ENCODE results near the gene GNG7.
"Not testable (repeated sequence)": the region's sequence is repeated elsewhere in the genome, so short reads cannot be mapped to it uniquely, and the experiment has no call there.

The GNG7 gene

GRCh38 chr19:2540251-2540645, 162.2 kb downstream of the GNG7 start:
- peaks cover 52% of the 10 kb centered on the region for H3K79me1 ChIP-seq (ENCODE audit: low read length)

GRCh38 chr19:2538096-2538757, 164.3 kb downstream of the GNG7 start:
- Histone ChIP-seq H3K27me3 (ENCODE audit: insufficient read depth, low read length) (no peaks in the 10 kb centered on the region), H3K4me2 (ENCODE audit: low read length) (no peak overlapping the region), H3K4me1 (ENCODE audit: control insufficient read depth in 1 of 2, insufficient read depth in 2 of 2, low read length in 2 of 2) (peaks cover 21 to 22% of the 10 kb centered on the region in 2 experiments), H3K4me3 (ENCODE audit: low read depth, low read length) (no peak overlapping the region), H3K79me1 (ENCODE audit: low read length) (peaks cover 36% of the 10 kb centered on the region), H3K14ac (ENCODE audit: low read length) (no peak overlapping the region), H4K8ac (ENCODE audit: low read depth, low read length) (no peak overlapping the region), H2AFZ (ENCODE audit: insufficient read depth, low read length, poor library complexity) (no peak overlapping the region), H3K9me3 (ENCODE audit: insufficient read depth, low read depth, low read length) (peaks cover 5% of the 10 kb centered on the region), H3K18ac (ENCODE audit: low read length) (no peak overlapping the region), H2AK5ac (ENCODE audit: low read length) (no peak overlapping the region), H3K79me2 (ENCODE audit: control insufficient read depth, insufficient read depth, low read length, poor library complexity) (peaks cover 9% of the 10 kb centered on the region), H2BK5ac (ENCODE audit: low read depth, low read length, poor library complexity) (peak overlapping the region; percentile 16), H3K27ac (ENCODE audit: low read depth, low read length) (no peak overlapping the region), H3K4ac (ENCODE audit: low read depth, low read length) (no peak overlapping the region), H3K9ac (ENCODE audit: low read length) (no peak overlapping the region), H2BK120ac (ENCODE audit: insufficient read depth, low read length, poor library complexity) (no peak overlapping the region), H3K36me3 (ENCODE audit: control insufficient read depth in 1 of 2, insufficient read depth in 2 of 2, low read length in 2 of 2) (no peaks in the 10 kb centered on the region), H4K91ac (ENCODE audit: low read depth, low read length) (peak overlapping the region; percentile 42), H3K23ac (ENCODE audit: low read length) (no peak overlapping the region), H2BK12ac (ENCODE audit: low read length) (no peak overlapping the region), H4K12ac (ENCODE audit: low read depth, low read length) (no peak overlapping the region)
- WGBS (ENCODE audit: extremely low coverage, insufficient coverage, insufficient read length), result no CpG with 5 or more reads among the region's 10 CpGs
- peak; percentile 78 to 87 for DNase-seq

More at GRCh38 chr19:2540251-2540645, 162.2 kb downstream of the GNG7 start:
- no peak for DNase-seq
- H3K18ac ChIP-seq (ENCODE audit: low read length), result peak overlapping the region; percentile 94
- peaks cover 34 to 37% of the 10 kb centered on the region in 2 experiments for H3K4me1 ChIP-seq (ENCODE audit: control insufficient read depth in 1 of 2, insufficient read depth in 2 of 2, low read length in 2 of 2)
- H2BK120ac ChIP-seq (ENCODE audit: insufficient read depth, low read length, poor library complexity), result peak overlapping the region; percentile 99
- H2BK5ac ChIP-seq (ENCODE audit: low read depth, low read length, poor library complexity), result peak overlapping the region; percentile 99
- no peak overlapping the region for H3K23ac ChIP-seq (ENCODE audit: low read length)
- peak overlapping the region; percentile 98 for H2AK5ac ChIP-seq (ENCODE audit: low read length)
- H3K14ac ChIP-seq (ENCODE audit: low read length), result peak overlapping the region; percentile 95
- peaks cover 18% of the 10 kb centered on the region for H3K79me2 ChIP-seq (ENCODE audit: control insufficient read depth, insufficient read depth, low read length, poor library complexity)
- H3K4me3 ChIP-seq (ENCODE audit: low read depth, low read length), result no peak overlapping the region
- peak overlapping the region; percentile 17 for H4K12ac ChIP-seq (ENCODE audit: low read depth, low read length)
- peak overlapping the region; percentile 92 for H4K8ac ChIP-seq (ENCODE audit: low read depth, low read length)
- peak overlapping the region; percentile 5 for H3K4me2 ChIP-seq (ENCODE audit: low read length)
- H3K9me3 ChIP-seq (ENCODE audit: insufficient read depth, low read depth, low read length), result no peaks in the 10 kb centered on the region
- WGBS (ENCODE audit: extremely low coverage, insufficient coverage, insufficient read length), result no CpG with 5 or more reads among the region's 12 CpGs
- peak overlapping the region; percentile 100 for H3K27ac ChIP-seq (ENCODE audit: low read depth, low read length)
- peak overlapping the region; percentile 97 for H3K4ac ChIP-seq (ENCODE audit: low read depth, low read length)
- peak overlapping the region; percentile 100 for H4K91ac ChIP-seq (ENCODE audit: low read depth, low read length)
- peak overlapping the region; percentile 97 for H2BK12ac ChIP-seq (ENCODE audit: low read length)
- H2AFZ ChIP-seq (ENCODE audit: insufficient read depth, low read length, poor library complexity), result peak overlapping the region; percentile 46
- H3K9ac ChIP-seq (ENCODE audit: low read length), result no peak overlapping the region
- no peaks in the 10 kb centered on the region for H3K27me3 ChIP-seq (ENCODE audit: insufficient read depth, low read length)
- H3K36me3 ChIP-seq (ENCODE audit: control insufficient read depth in 1 of 2, insufficient read depth in 2 of 2, low read length in 2 of 2), result no peaks in the 10 kb centered on the region

- not testable (repeated sequence) for H3K23ac ChIP-seq (ENCODE audit: low read length); H3K9ac ChIP-seq (ENCODE audit: low read length); DNase-seq; H3K4me2 ChIP-seq (ENCODE audit: low read length); H3K27me3 ChIP-seq (ENCODE audit: insufficient read depth, low read length); H3K9me3 ChIP-seq (ENCODE audit: insufficient read depth, low read depth, low read length); H3K79me2 ChIP-seq (ENCODE audit: control insufficient read depth, insufficient read depth, low read length, poor library complexity); H4K12ac ChIP-seq (ENCODE audit: low read depth, low read length); H2BK5ac ChIP-seq (ENCODE audit: low read depth, low read length, poor library complexity); H3K18ac ChIP-seq (ENCODE audit: low read length); H4K8ac ChIP-seq (ENCODE audit: low read depth, low read length); H3K14ac ChIP-seq (ENCODE audit: low read length); H2BK120ac ChIP-seq (ENCODE audit: insufficient read depth, low read length, poor library complexity); H3K27ac ChIP-seq (ENCODE audit: low read depth, low read length); H2AFZ ChIP-seq (ENCODE audit: insufficient read depth, low read length, poor library complexity); H3K36me3 ChIP-seq (ENCODE audit: control insufficient read depth in 1 of 2, insufficient read depth in 2 of 2, low read length in 2 of 2); H3K4me3 ChIP-seq (ENCODE audit: low read depth, low read length)
- Histone ChIP-seq H3K4me1 (ENCODE audit: control insufficient read depth in 1 of 2, insufficient read depth in 2 of 2, low read length in 2 of 2) (peaks cover 18 to 20% of the 10 kb centered on the region in 2 experiments), H4K91ac (ENCODE audit: low read depth, low read length) (peak overlapping the region; percentile 42), H3K4ac (ENCODE audit: low read depth, low read length) (peak overlapping the region; percentile 64), H2AK5ac (ENCODE audit: low read length) (peak overlapping the region; percentile 75), H3K79me1 (ENCODE audit: low read length) (peaks cover 33% of the 10 kb centered on the region), H2BK12ac (ENCODE audit: low read length) (peak overlapping the region; percentile 12)
- no CpG with 5 or more reads among the region's 9 CpGs for WGBS (ENCODE audit: extremely low coverage, insufficient coverage, insufficient read length)
These were observed 164.9 kb downstream of the GNG7 start for GRCh38 chr19:2537584-2537983.

GRCh38 chr19:2536461-2536860, 166.0 kb downstream of the GNG7 start:
- peak overlapping the region; percentile 93 for H2AFZ ChIP-seq (ENCODE audit: insufficient read depth, low read length, poor library complexity)
- H3K36me3 ChIP-seq (ENCODE audit: control insufficient read depth in 1 of 2, insufficient read depth in 2 of 2, low read length in 2 of 2), result no peaks in the 10 kb centered on the region
- no peaks in the 10 kb centered on the region for H3K27me3 ChIP-seq (ENCODE audit: insufficient read depth, low read length)
- H3K4me3 ChIP-seq (ENCODE audit: low read depth, low read length), result no peak overlapping the region
- H3K23ac ChIP-seq (ENCODE audit: low read length), result no peak overlapping the region
- peak overlapping the region; percentile 66 for H4K91ac ChIP-seq (ENCODE audit: low read depth, low read length)
- no peak overlapping the region for H4K12ac ChIP-seq (ENCODE audit: low read depth, low read length)
- peaks cover 9 to 12% of the 10 kb centered on the region in 2 experiments for H3K4me1 ChIP-seq (ENCODE audit: control insufficient read depth in 1 of 2, insufficient read depth in 2 of 2, low read length in 2 of 2)
- peaks cover 22% of the 10 kb centered on the region for H3K79me1 ChIP-seq (ENCODE audit: low read length)
- WGBS (ENCODE audit: extremely low coverage, insufficient coverage, insufficient read length), result no CpG with 5 or more reads among the region's 12 CpGs
- peak overlapping the region; percentile 92 for H2BK120ac ChIP-seq (ENCODE audit: insufficient read depth, low read length, poor library complexity)
- peak overlapping the region; percentile 96 for H2BK12ac ChIP-seq (ENCODE audit: low read length)
- H3K4me2 ChIP-seq (ENCODE audit: low read length), result no peak overlapping the region
- H2BK5ac ChIP-seq (ENCODE audit: low read depth, low read length, poor library complexity), result peak overlapping the region; percentile 63
- H4K8ac ChIP-seq (ENCODE audit: low read depth, low read length), result peak overlapping the region; percentile 35
- no peak overlapping the region for H3K9ac ChIP-seq (ENCODE audit: low read length)
- H3K79me2 ChIP-seq (ENCODE audit: control insufficient read depth, insufficient read depth, low read length, poor library complexity), result peaks cover 9% of the 10 kb centered on the region
- peak overlapping the region; percentile 82 for H3K14ac ChIP-seq (ENCODE audit: low read length)
- H3K9me3 ChIP-seq (ENCODE audit: insufficient read depth, low read depth, low read length), result peaks cover 5% of the 10 kb centered on the region
- H3K18ac ChIP-seq (ENCODE audit: low read length), result peak overlapping the region; percentile 91
- peak in 1 of 2 donors; percentile 26 for DNase-seq
- peak overlapping the region; percentile 99 for H2AK5ac ChIP-seq (ENCODE audit: low read length)
- H3K27ac ChIP-seq (ENCODE audit: low read depth, low read length), result no peak overlapping the region
- no peak overlapping the region for H3K4ac ChIP-seq (ENCODE audit: low read depth, low read length)
